T-helper 2 cell treated with Interferon-gamma antibody and Interleukin-4, amounts not matched to agents 100 ng/mL and 5 ng/mL, for 36 hours (primary cell): ENCODE data around the gene DEPDC5. TPM values are rescaled to one million over a fixed set of nuclear protein-coding genes. Genes with fewer than 3 reads are reported as not detected.

ENCODE experiments used
- intact Hi-C: fragments of 100-400 bp; cut with micrococcal nuclease; formaldehyde crosslinking; loops from one replicate; pipeline ENCODE4 v1.15.1; 2023
- total RNA-seq: library from RNA; stranded (reverse); gene quantifications from 2 replicates; pipeline ENCODE4 v1.2.3, GENCODE V29; 2022

DEPDC5 gene
- total RNA-seq, 1 donor from 2014 or later, result 38.5 TPM

DNA sequence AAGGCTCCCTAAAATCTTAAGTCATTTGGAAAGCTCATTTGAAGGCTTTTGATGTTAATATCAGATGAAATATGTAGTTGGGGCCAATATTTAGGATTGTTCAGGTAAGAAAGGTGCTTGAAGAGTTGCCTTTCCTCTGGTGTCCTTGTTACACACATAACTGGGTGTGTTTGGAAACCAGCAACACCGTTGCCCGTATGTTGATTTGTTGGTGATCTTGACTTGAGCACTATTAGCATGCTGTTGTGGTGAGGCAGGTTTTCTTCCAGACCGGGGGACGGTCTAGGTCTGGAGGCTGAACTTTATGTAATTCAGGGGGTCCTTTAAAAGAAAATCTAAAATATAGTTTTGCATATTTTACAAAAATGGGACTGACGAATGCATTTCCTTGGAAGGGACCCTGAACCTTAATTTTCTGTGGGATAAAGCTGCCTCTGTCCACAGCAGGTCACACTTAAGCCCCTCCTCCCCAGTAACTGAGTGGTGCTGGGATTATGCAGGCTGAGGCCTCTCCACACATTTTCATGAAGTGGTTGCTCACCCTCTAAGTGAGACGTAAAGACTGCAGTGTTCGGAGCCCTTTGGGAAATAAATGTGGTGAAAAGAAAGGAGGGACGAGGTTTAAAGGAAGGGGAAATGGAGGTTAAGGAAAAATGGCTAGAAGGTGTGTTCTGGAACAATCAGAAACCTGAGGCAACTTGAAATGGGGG, 192.3 kb downstream of the DEPDC5 start:
- intact Hi-C loops, result loop anchor here (2.0 kb wide), 1 partner anchor 25 kb away; no protein-coding TSS in a partner anchor

GRCh38 chr22:31947296-31947695, 193.5 kb downstream of the DEPDC5 start:
- intact Hi-C loops, result loop anchor here (1.0 kb wide), 1 partner anchor 282 kb away; no protein-coding TSS in a partner anchor

- intact Hi-C loops, result no loop called here
These were observed 194.2 kb downstream of the DEPDC5 start for GRCh38 chr22:31948002-31948401.

DNA sequence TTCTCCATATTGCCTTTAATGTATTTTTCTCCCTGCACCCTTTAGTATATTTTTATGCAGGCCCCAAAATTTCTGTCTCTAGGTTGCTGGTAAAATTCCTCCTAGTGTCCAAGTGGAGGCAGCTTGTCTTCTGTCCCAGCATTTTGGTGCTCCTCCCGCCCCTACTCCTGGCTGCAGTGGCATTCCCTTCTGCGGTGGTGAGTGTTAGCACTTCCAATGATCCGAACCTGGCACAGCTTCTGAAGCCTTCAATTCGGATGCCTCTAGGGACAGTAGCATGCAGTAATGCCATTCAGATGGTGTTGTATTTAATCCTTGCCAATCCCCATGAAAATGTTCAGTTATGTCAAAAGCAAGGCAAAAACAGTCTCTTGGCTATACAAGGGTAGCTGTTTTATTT, 196.4 kb downstream of the DEPDC5 start:
- intact Hi-C loops, result no loop called here

DNA sequence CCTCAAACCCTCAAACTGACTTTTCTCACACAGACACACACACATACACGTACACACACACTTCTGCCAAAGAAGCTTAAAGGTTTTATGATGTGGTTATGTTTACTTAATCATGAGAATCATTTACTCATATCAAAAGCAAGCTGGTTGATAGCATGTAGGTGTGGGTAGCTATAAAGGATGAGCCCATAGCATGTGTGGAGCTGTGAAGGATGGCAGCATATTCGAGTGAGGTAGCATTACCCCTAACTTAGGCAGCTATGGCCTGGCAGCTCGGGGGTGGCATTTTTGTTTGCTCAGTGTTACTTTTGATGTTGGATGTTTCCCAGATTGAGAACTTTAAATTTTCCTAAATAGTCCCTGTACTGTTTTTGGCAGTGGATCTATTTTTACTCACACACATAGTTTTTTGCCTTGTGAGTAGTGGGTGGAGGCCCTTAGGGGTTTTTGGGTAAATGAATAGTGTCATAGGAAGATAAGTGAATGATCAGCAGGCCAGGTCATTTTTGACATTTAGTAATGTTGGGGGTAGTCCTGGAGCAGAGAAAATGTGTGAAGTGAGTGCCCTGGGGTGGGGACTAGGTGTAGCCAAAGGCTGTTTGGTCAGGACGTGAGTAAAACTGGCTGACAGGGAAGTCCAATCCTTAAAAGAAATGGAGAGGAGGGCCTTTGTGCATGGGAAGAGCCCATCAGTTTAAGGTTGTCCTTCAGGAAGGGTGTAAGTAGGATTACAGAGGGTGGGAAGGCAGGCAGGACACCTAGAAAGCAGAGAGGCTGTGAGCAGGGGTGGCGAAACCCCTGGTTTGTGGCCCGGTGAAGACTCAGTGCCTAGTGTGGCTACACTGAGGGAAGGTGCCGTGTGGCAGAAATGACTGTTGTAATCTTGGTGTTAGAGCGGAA, 197.6 kb downstream of the DEPDC5 start:
- intact Hi-C loops, result no loop called here

DNA sequence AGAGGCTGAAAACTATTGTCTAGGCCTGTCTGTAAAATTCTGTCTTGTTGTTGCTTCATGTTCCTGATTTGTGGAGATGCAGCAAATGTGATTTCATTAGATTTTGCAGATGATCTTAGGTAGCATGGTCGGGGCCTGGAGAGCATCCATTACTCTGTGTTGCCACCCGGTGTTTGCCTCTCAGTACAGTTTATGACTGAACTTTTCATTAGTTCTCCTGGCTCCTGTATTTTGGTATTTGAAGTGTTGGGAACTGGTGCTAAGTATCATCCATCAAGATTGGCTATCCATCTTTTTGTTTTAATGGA, 198.2 kb downstream of the DEPDC5 start:
- intact Hi-C loops, result no loop called here

DNA sequence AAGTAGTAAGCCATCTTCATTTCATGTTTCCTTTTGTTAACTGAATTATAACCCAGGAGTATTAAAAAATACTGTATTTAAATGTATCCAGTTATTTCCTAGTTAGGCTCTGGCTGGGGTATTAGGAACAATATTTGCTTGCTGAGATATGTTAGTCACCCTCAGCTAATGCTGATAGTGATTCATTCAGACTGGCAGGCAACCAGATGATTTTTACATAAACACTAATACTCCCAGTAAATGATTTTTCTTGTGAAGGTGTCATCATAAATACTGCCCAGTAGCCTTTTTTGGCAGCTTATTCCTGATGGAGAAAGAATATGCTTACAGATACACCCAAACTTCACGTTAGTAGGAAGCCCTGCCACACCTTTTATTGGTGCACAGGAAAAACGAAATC, 198.7 kb downstream of the DEPDC5 start:
- intact Hi-C loops, result no loop called here

DNA sequence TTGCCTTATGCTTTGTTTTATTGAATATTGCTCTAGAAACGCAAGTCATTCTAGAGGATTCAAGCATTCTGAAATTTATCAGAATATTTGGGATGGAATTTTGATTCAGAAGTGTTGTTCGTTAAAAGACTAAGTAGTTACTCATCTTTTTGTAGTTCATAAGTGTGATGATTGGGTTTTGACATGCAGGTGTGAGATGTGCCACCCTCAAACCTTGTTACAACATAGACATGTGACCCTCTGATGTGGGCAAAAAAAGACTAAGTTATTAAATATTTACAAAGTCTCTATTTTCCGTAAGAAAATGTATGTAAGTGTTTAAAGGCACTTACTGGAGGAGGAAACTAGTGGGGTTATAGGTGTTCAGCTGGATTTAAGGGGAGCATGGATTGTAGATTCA, 199.4 kb downstream of the DEPDC5 start:
- intact Hi-C loops, result no loop called here

DNA sequence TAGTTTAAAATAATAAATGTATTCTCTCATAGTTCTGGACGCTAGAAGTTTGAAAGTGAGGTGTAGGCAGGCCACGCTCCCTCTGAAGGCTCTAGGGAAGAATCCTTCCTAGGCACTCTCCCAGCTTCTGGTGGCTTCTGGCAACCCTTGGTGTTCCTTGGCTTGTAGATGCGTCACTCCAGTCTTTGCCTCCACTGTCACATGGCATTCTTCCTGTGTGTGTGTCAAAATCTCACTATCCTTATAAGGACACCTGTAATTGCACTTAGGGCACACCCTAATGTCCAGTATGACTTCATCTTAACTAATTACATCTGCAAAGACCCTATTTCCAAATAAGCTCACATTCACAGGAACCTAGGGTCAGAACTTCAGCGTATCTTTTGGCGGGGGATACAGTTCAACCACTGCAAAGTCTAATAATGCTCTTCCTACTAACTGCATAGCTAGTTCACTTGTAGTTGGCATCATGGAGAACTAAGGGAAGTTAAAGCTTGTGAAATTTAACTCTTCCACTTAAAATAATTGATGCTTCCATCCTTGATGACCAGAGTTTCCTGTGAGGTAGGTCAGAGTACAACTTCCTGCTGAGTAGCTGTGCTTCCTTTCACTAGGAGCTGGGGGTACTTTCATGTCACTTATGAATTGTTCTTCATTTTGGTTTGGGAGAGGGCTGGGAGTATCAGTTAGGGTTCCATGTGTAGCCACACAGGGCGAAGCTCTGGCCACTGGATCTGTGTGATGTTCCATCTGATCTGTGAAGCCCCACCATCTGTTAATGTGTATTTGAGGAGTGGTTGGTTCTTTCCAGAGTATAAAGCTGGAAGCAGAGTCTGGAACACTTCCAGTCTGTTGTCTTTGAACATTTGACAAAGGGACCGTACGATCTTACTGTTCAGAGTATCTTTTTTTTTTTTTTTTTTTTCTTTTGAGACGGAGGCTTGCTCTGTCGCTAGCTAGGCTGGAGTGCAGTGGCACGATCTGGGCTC, 201.0 kb downstream of the DEPDC5 start:
- intact Hi-C loops, result no loop called here

DNA sequence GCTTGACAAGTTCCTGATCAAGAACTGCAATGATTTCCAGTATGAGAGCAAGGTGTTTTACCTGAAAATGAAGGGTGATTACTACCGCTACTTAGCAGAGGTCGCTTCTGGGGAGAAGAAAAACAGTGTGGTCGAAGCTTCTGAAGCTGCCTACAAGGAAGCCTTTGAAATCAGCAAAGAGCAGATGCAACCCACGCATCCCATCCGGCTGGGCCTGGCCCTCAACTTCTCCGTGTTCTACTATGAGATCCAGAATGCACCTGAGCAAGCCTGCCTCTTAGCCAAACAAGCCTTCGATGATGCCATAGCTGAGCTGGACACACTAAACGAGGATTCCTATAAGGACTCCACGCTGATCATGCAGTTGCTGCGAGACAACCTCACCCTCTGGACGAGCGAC, 202.5 kb downstream of the DEPDC5 start:
- intact Hi-C loops, result no loop called here

Other genes with a start within 250 kb of the DEPDC5 start
- 27.3 and 28.2 TPM in 2 replicates for gene PISD, start 91.8 kb upstream of the DEPDC5 start, total RNA-seq
- gene PRR14L, start 3.9 kb upstream of the DEPDC5 start, total RNA-seq, result 65.6 and 65.9 TPM in 2 replicates
- gene YWHAH, start 190.5 kb downstream of the DEPDC5 start, total RNA-seq, result 178 and 186 TPM in 2 replicates